ENCODE measurements around the gene PRKAG2.

The PRKAG2 gene

GRCh38 chr7:151779255-151779654 lies 97.7 kb downstream of the PRKAG2 start:
- FAIRE-seq, result no peak
- no peak for DNase-seq (ENCODE audit: insufficient read length, low spot score)
- no peak for TF ChIP-seq CTCF (IDR thresholded peaks at IDR 0.05; ENCODE audit: insufficient read depth, missing control alignments)

- FAIRE-seq, result no peak
- no peak for TF ChIP-seq CTCF (IDR thresholded peaks at IDR 0.05; ENCODE audit: insufficient read depth, missing control alignments)
- no peak for DNase-seq (ENCODE audit: insufficient read length, low spot score)
These were observed 98.8 kb downstream of the PRKAG2 start for GRCh38 chr7:151777908-151778670.

- FAIRE-seq, result no peak
- TF ChIP-seq CTCF (IDR thresholded peaks at IDR 0.05; ENCODE audit: insufficient read depth, missing control alignments), result no peak
- DNase-seq (ENCODE audit: insufficient read length, low spot score), result no peak
These were observed 99.4 kb downstream of the PRKAG2 start for GRCh38 chr7:151777495-151777880.

GRCh38 chr7:151776876-151777494 lies 99.9 kb downstream of the PRKAG2 start:
- no peak for FAIRE-seq
- DNase-seq (ENCODE audit: insufficient read length, low spot score), result no peak
- no peak for TF ChIP-seq CTCF (IDR thresholded peaks at IDR 0.05; ENCODE audit: insufficient read depth, missing control alignments)

GRCh38 chr7:151776446-151776845 lies 100.5 kb downstream of the PRKAG2 start:
- TF ChIP-seq CTCF (IDR thresholded peaks at IDR 0.05; ENCODE audit: insufficient read depth, missing control alignments), result no peak
- no peak for DNase-seq (ENCODE audit: insufficient read length, low spot score)
- FAIRE-seq, result no peak

- TF ChIP-seq CTCF (IDR thresholded peaks at IDR 0.05; ENCODE audit: insufficient read depth, missing control alignments), result no peak
- DNase-seq (ENCODE audit: insufficient read length, low spot score), result no peak
- no peak for FAIRE-seq
These were observed 101.1 kb downstream of the PRKAG2 start for GRCh38 chr7:151775547-151776443.

Measured in D721Med (cell line).